HepG2 (cell line): Measurements from ENCODE around the gene ITGB2. TPM values are rescaled to one million over a fixed set of nuclear protein-coding genes. Genes with fewer than 3 reads are reported as not detected.
A peak's percentile ranks its signal among the peaks of the same experiment; 100 is the strongest.

Experiments
- GABPA ChIP-seq, 2 experiments: IDR thresholded peaks; 2 replicates each; pipeline ENCODE4 v1.6.1; 2011 to 2016; ENCODE audit warnings: low read depth in 2 of 2, low read length in 1 of 2, missing biosample characterization in 1 of 2, missing genetic modification characterization in 1 of 2
- HDAC2 ChIP-seq: sonication (generic); formaldehyde crosslinking; IDR thresholded peaks from 2 replicates; pipeline ENCODE4 v1.4.0; 2020; ENCODE audit warnings: missing genetic modification reagents
- KDM5B ChIP-seq: sonication (generic); formaldehyde crosslinking; IDR thresholded peaks from 2 replicates; pipeline ENCODE4 v1.4.0; 2020; ENCODE audit warnings: missing genetic modification reagents, mild to moderate bottlenecking, borderline replicate concordance
- MTF2 ChIP-seq: sonication (generic); formaldehyde crosslinking; IDR thresholded peaks from 2 replicates; pipeline ENCODE4 v1.5.0; 2020; ENCODE audit warnings: missing genetic modification reagents, borderline replicate concordance
- MXD4 ChIP-seq: IDR thresholded peaks from 2 replicates; pipeline ENCODE4 v1.6.1; 2016; ENCODE audit warnings: mild to moderate bottlenecking, missing biosample characterization, missing genetic modification reagents
- NFIB ChIP-seq: sonication (generic); formaldehyde crosslinking; IDR thresholded peaks from 2 replicates; pipeline ENCODE4 v1.9.0; 2021; ENCODE audit warnings: missing genetic modification reagents, mild to moderate bottlenecking, borderline replicate concordance
- RBM22 ChIP-seq: fragments of 200-400 bp; formaldehyde crosslinking; optimal IDR thresholded peaks from 2 replicates; pipeline ENCODE3; 2017; ENCODE audit warnings: mild to moderate bottlenecking, low read length, moderate library complexity
- SALL1 ChIP-seq: sonication (generic); formaldehyde crosslinking; IDR thresholded peaks from 2 replicates; pipeline ENCODE4 v1.8.0; 2022; ENCODE audit warnings: mild to moderate bottlenecking, missing genetic modification reagents
- SP4 ChIP-seq: sonication (generic); formaldehyde crosslinking; IDR thresholded peaks from 2 replicates; pipeline ENCODE4 v1.8.1; 2023; ENCODE audit warnings: mild to moderate bottlenecking, missing genetic modification reagents
- SRY ChIP-seq: sonication (generic); formaldehyde crosslinking; IDR thresholded peaks from 2 replicates; pipeline ENCODE4 v1.8.0; 2022; ENCODE audit warnings: mild to moderate bottlenecking, missing genetic modification reagents
- TFDP1 ChIP-seq: IDR thresholded peaks from 2 replicates; pipeline ENCODE4 v1.6.1; 2016; ENCODE audit warnings: missing compliant biosample characterization, missing genetic modification reagents, borderline replicate concordance
- ZBTB39 ChIP-seq: sonication (generic); formaldehyde crosslinking; IDR thresholded peaks from 2 replicates; pipeline ENCODE4 v1.5.0; 2020; ENCODE audit warnings: missing genetic modification reagents
- polyA plus RNA-seq, 8 experiments: library from polyadenylated mRNA; depleted of rRNA in 3 of 8; stranded (reverse) in 7 of 8; unstranded in 1 of 8; fragments of >200 nt; fragmentation: Illumina TruSeq in 4 of 8; extraction: Trizol in 4 of 8; gene quantifications; 2 replicates each; pipeline versions ENCODE4 v1.2.1 to v1.2.3, GENCODE V29; 2011 to 2016; ENCODE audit warnings: low read depth in 4 of 8, missing spikeins in 1 of 8, mixed read lengths in 1 of 8; ENCODE audit not compliant: insufficient read depth in 1 of 8
- total RNA-seq, 5 experiments: library from RNA; depleted of rRNA; stranded (reverse); fragments of >200 nt; fragmentation: Illumina TruSeq; extraction: Trizol; gene quantifications; 2 replicates each; pipeline ENCODE4 v1.2.3, GENCODE V29; 2016; ENCODE audit warnings: low read depth in 1 of 5
- TF ChIP-seq, protein P1 (sequence below): sonication (generic); formaldehyde crosslinking; IDR thresholded peaks from 2 replicates; pipeline ENCODE4 v1.8.1; 2022; ENCODE audit warnings: low read depth, mild to moderate bottlenecking, missing genetic modification reagents
- TF ChIP-seq, protein P2 (sequence below): sonication (generic); formaldehyde crosslinking; IDR thresholded peaks from 2 replicates; pipeline ENCODE4 v1.5.0; 2020; ENCODE audit warnings: mild to moderate bottlenecking, missing genetic modification reagents

Gene ITGB2
- total and polyA plus RNA-seq, 2 of the 13 experiments (the other 11 are each of a cell fraction or from before 2014, with no cell fraction given), result 4.2 to 18.0 TPM

GRCh38 chr21:44846485-44847260 lies 74.0 kb downstream of the ITGB2 start (continued):
- TF ChIP-seq, protein P1, sequence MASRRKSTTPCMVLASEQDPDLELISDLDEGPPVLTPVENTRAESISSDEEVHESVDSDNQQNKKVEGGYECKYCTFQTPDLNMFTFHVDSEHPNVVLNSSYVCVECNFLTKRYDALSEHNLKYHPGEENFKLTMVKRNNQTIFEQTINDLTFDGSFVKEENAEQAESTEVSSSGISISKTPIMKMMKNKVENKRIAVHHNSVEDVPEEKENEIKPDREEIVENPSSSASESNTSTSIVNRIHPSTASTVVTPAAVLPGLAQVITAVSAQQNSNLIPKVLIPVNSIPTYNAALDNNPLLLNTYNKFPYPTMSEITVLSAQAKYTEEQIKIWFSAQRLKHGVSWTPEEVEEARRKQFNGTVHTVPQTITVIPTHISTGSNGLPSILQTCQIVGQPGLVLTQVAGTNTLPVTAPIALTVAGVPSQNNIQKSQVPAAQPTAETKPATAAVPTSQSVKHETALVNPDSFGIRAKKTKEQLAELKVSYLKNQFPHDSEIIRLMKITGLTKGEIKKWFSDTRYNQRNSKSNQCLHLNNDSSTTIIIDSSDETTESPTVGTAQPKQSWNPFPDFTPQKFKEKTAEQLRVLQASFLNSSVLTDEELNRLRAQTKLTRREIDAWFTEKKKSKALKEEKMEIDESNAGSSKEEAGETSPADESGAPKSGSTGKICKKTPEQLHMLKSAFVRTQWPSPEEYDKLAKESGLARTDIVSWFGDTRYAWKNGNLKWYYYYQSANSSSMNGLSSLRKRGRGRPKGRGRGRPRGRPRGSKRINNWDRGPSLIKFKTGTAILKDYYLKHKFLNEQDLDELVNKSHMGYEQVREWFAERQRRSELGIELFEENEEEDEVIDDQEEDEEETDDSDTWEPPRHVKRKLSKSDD, result no peak
- TF ChIP-seq SALL1 (0 out of 2 replicates have a peak, but pooled peaks have one; percentile 12), RBM22 (no peak), SRY (CRISPR knock-in tag) (0 out of 2 replicates have a peak, but pooled peaks have one; percentile 65), TFDP1 (CRISPR knock-in tag) (peak; percentile 60; the same call in 1 of the 2 replicates), MXD4 (CRISPR knock-in tag) (peak; percentile 89), HDAC2 (CRISPR knock-in tag) (peak; percentile 62), GABPA (IDR thresholded peaks at IDR 0.05; ENCODE audit: low read depth, low read length) (no peak), GABPA (CRISPR knock-in tag; IDR thresholded peaks at IDR 0.05; ENCODE audit: low read depth) (0 out of 2 replicates have a peak, but pooled peaks have one; percentile 18), ZBTB39 (CRISPR knock-in tag) (0 out of 2 replicates have a peak, but pooled peaks have one; percentile 50), KDM5B (no peak; the same call in none of the 2 replicates), NFIB (CRISPR knock-in tag) (peak; percentile 33; the same call in 1 of the 2 replicates), MTF2 (CRISPR knock-in tag) (peak; percentile 53; the same call in 1 of the 2 replicates), SP4 (no peak)
- TF ChIP-seq, protein P2, sequence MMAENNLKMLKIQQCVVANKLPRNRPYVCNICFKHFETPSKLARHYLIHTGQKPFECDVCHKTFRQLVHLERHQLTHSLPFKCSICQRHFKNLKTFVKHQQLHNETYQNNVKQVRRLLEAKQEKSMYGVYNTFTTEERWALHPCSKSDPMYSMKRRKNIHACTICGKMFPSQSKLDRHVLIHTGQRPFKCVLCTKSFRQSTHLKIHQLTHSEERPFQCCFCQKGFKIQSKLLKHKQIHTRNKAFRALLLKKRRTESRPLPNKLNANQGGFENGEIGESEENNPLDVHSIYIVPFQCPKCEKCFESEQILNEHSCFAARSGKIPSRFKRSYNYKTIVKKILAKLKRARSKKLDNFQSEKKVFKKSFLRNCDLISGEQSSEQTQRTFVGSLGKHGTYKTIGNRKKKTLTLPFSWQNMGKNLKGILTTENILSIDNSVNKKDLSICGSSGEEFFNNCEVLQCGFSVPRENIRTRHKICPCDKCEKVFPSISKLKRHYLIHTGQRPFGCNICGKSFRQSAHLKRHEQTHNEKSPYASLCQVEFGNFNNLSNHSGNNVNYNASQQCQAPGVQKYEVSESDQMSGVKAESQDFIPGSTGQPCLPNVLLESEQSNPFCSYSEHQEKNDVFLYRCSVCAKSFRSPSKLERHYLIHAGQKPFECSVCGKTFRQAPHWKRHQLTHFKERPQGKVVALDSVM (CRISPR knock-in tag), result no peak
